HEK293 (cell line): ENCODE measurements around the gene DPH2.

ENCODE experiments used
- CTCF ChIP-seq: fragments of 450-650 bp; formaldehyde crosslinking; IDR thresholded peaks from 2 replicates; pipeline ENCODE4 v1.5.1; 2016; ENCODE audit warnings: missing biosample characterization, missing genetic modification characterization
- GLIS2 ChIP-seq: fragments of 450-650 bp; formaldehyde crosslinking; IDR thresholded peaks from 2 replicates; pipeline ENCODE4 v1.5.1; 2016; ENCODE audit warnings: missing biosample characterization, missing genetic modification characterization
- HOXC10 ChIP-seq: sonication (generic); formaldehyde crosslinking; IDR thresholded peaks from 2 replicates; pipeline ENCODE4 v1.8.1; 2023; ENCODE audit warnings: mild to moderate bottlenecking, missing genetic modification reagents
- REPIN1 ChIP-seq: fragments of 450-650 bp; formaldehyde crosslinking; IDR thresholded peaks from 2 replicates; pipeline ENCODE4 v1.5.1; 2017; ENCODE audit warnings: missing biosample characterization, missing genetic modification characterization, low read depth
- SCRT2 ChIP-seq: fragments of 450-650 bp; formaldehyde crosslinking; IDR thresholded peaks from 2 replicates; pipeline ENCODE4 v1.5.1; 2016; ENCODE audit warnings: missing biosample characterization, missing genetic modification characterization
- SP3 ChIP-seq: fragments of 450-650 bp; formaldehyde crosslinking; IDR thresholded peaks from 2 replicates; pipeline ENCODE4 v1.5.1; 2016; ENCODE audit warnings: missing biosample characterization, missing genetic modification characterization
- TRIM28 ChIP-seq: IDR thresholded peaks from 2 replicates; pipeline ENCODE4 v1.6.1; 2011; ENCODE audit warnings: low read length, control low read depth, borderline replicate concordance
- YY2 ChIP-seq: fragments of 450-650 bp; formaldehyde crosslinking; IDR thresholded peaks from 2 replicates; pipeline ENCODE4 v1.5.1; 2016; ENCODE audit warnings: missing biosample characterization, missing genetic modification characterization
- ZBTB11 ChIP-seq: fragments of 450-650 bp; formaldehyde crosslinking; conservative IDR thresholded peaks from 2 replicates; pipeline ENCODE4 v1.5.1; 2016; ENCODE audit warnings: low read depth, missing biosample characterization, missing genetic modification characterization
- ZBTB48 ChIP-seq: fragments of 450-650 bp; formaldehyde crosslinking; IDR thresholded peaks from 2 replicates; pipeline ENCODE4 v1.5.1; 2016; ENCODE audit warnings: missing biosample characterization, missing genetic modification characterization
- ZEB2 ChIP-seq: fragments of 450-650 bp; formaldehyde crosslinking; IDR thresholded peaks from 2 replicates; pipeline ENCODE4 v1.5.1; 2016; ENCODE audit warnings: missing biosample characterization, missing genetic modification characterization
- ZFP41 ChIP-seq: fragments of 450-650 bp; formaldehyde crosslinking; IDR thresholded peaks from 2 replicates; pipeline ENCODE4 v1.5.1; 2016; ENCODE audit warnings: missing biosample characterization, missing genetic modification characterization, borderline replicate concordance
- ZNF112 ChIP-seq: fragments of 450-650 bp; formaldehyde crosslinking; IDR thresholded peaks from 2 replicates; pipeline ENCODE4 v1.5.0; 2017; ENCODE audit warnings: missing biosample characterization, missing genetic modification characterization
- ZNF132 ChIP-seq: fragments of 450-650 bp; formaldehyde crosslinking; IDR thresholded peaks from 2 replicates; pipeline ENCODE4 v1.5.1; 2017; ENCODE audit warnings: missing biosample characterization, missing genetic modification characterization, borderline replicate concordance
- ZNF169 ChIP-seq: fragments of 450-650 bp; formaldehyde crosslinking; IDR thresholded peaks from 2 replicates; pipeline ENCODE4 v1.5.1; 2016; ENCODE audit warnings: missing biosample characterization, missing genetic modification characterization
- ZNF174 ChIP-seq: fragments of 450-650 bp; formaldehyde crosslinking; IDR thresholded peaks from 2 replicates; pipeline ENCODE4 v1.5.0; 2017; ENCODE audit warnings: missing biosample characterization, mild to moderate bottlenecking, missing genetic modification characterization
- ZNF302 ChIP-seq: fragments of 450-650 bp; formaldehyde crosslinking; IDR thresholded peaks from 2 replicates; pipeline ENCODE4 v1.5.1; 2016; ENCODE audit warnings: missing biosample characterization, missing genetic modification characterization, low read depth
- ZNF416 ChIP-seq: fragments of 450-650 bp; formaldehyde crosslinking; IDR thresholded peaks from 2 replicates; pipeline ENCODE4 v1.5.1; 2016; ENCODE audit warnings: missing biosample characterization, missing genetic modification characterization
- ZNF501 ChIP-seq: fragments of 450-650 bp; formaldehyde crosslinking; IDR thresholded peaks from 2 replicates; pipeline ENCODE4 v1.5.1; 2016; ENCODE audit warnings: missing biosample characterization, missing genetic modification characterization
- ZNF518A ChIP-seq: fragments of 450-650 bp; formaldehyde crosslinking; conservative IDR thresholded peaks from 2 replicates; pipeline ENCODE4 v1.5.1; 2016; ENCODE audit warnings: low read depth, missing biosample characterization, missing genetic modification characterization
- ZNF521 ChIP-seq: fragments of 450-650 bp; formaldehyde crosslinking; IDR thresholded peaks from 2 replicates; pipeline ENCODE4 v1.5.1; 2017; ENCODE audit warnings: missing biosample characterization, mild to moderate bottlenecking, missing genetic modification characterization
- ZNF548 ChIP-seq: fragments of 450-650 bp; formaldehyde crosslinking; IDR thresholded peaks from 2 replicates; pipeline ENCODE4 v1.5.1; 2016; ENCODE audit warnings: missing biosample characterization, missing genetic modification characterization
- ZNF555 ChIP-seq: fragments of 450-650 bp; formaldehyde crosslinking; conservative IDR thresholded peaks from 2 replicates; pipeline ENCODE4 v1.5.1; 2017; ENCODE audit warnings: missing biosample characterization, mild to moderate bottlenecking, missing genetic modification characterization, inconsistent platforms
- ZNF621 ChIP-seq: fragments of 450-650 bp; formaldehyde crosslinking; IDR thresholded peaks from 2 replicates; pipeline ENCODE4 v1.5.1; 2017; ENCODE audit warnings: missing biosample characterization, missing genetic modification characterization
- ZNF658 ChIP-seq: fragments of 450-650 bp; formaldehyde crosslinking; IDR thresholded peaks from 2 replicates; pipeline ENCODE4; 2016; ENCODE audit warnings: missing biosample characterization, missing genetic modification characterization
- ZNF670 ChIP-seq: fragments of 450-650 bp; formaldehyde crosslinking; IDR thresholded peaks from 2 replicates; pipeline ENCODE4 v1.5.1; 2016; ENCODE audit warnings: missing biosample characterization, missing genetic modification characterization, low read depth
- ZNF837 ChIP-seq: fragments of 450-650 bp; formaldehyde crosslinking; IDR thresholded peaks from 2 replicates; pipeline ENCODE4 v1.5.1; 2016; ENCODE audit warnings: missing biosample characterization, missing genetic modification characterization
- ZSCAN18 ChIP-seq: fragments of 450-650 bp; formaldehyde crosslinking; IDR thresholded peaks from 2 replicates; pipeline ENCODE4 v1.5.1; 2016; ENCODE audit warnings: missing biosample characterization, missing genetic modification characterization

Gene DPH2

GRCh38 chr1:43969746-43970466 is at the start of gene DPH2 (continued):
- TF ChIP-seq CTCF (tag by site-specific recombination) (peak; percentile 58), HOXC10 (CRISPR knock-in tag) (no peak), SCRT2 (tag by site-specific recombination) (no peak), YY2 (tag by site-specific recombination) (peak; percentile 58; the same call in 1 of the 2 replicates), ZNF416 (tag by site-specific recombination) (no peak), ZNF555 (tag by site-specific recombination) (no peak), SP3 (tag by site-specific recombination) (peak; percentile 90), ZNF658 (tag by site-specific recombination) (no peak), ZBTB48 (tag by site-specific recombination) (no peak), ZNF670 (no peak), ZNF621 (no peak), ZNF501 (no peak), ZNF112 (tag by site-specific recombination) (no peak), ZEB2 (tag by site-specific recombination) (0 out of 2 replicates have a peak, but pooled peaks have one; percentile 21), ZNF132 (tag by site-specific recombination) (no peak), ZNF302 (tag by site-specific recombination) (no peak), TRIM28 (no peak), ZNF169 (tag by site-specific recombination) (no peak), ZSCAN18 (no peak), ZBTB11 (tag by site-specific recombination) (peak; percentile 75), ZNF548 (no peak), ZNF521 (tag by site-specific recombination) (no peak), ZFP41 (tag by site-specific recombination) (no peak), ZNF174 (tag by site-specific recombination) (no peak), GLIS2 (peak; percentile 62; the same call in 1 of the 2 replicates), ZNF837 (tag by site-specific recombination) (no peak), REPIN1 (tag by site-specific recombination) (no peak), ZNF518A (peak; percentile 93)
